Erythroblast (primary cell): Measurements from ENCODE around the gene SAMD4A.

ENCODE experiments used
- DNase-seq, 2 experiments: peaks; one replicate each; lab custom pipeline; 2025; lab: John Stamatoyannopoulos, UW
- GATA1 ChIP-seq: IDR thresholded peaks from 2 replicates; pipeline ENCODE4 v1.6.1; 2011; ENCODE audit warnings: low read depth, mild to moderate bottlenecking, control low read depth, low read length, moderate library complexity
- POLR2A ChIP-seq: IDR thresholded peaks from 2 replicates; pipeline ENCODE4 v1.6.1; 2011; ENCODE audit warnings: mild to moderate bottlenecking, low read length

Gene SAMD4A

GRCh38 chr14:54785778-54786770 is 219.1 kb downstream of the SAMD4A start:
- no peak for TF ChIP-seq POLR2A
- TF ChIP-seq GATA1 = no peak
- DNase-seq = no peak

- TF ChIP-seq POLR2A (no peak), GATA1 (no peak)
- no peak for DNase-seq
These were observed 219.9 kb downstream of the SAMD4A start for GRCh38 chr14:54786838-54787237.

GRCh38 chr14:54787261-54787660 is 220.3 kb downstream of the SAMD4A start:
- TF ChIP-seq POLR2A = no peak
- no peak for TF ChIP-seq GATA1

GRCh38 chr14:54788701-54789100 is 221.8 kb downstream of the SAMD4A start:
- no peak for TF ChIP-seq POLR2A
- TF ChIP-seq GATA1 = no peak
- DNase-seq = no peak

More at GRCh38 chr14:54787261-54787660, 220.3 kb downstream of the SAMD4A start:
- no peak for DNase-seq

- DNase-seq = no peak
- no peak for TF ChIP-seq POLR2A
- no peak for TF ChIP-seq GATA1
These were observed 222.2 kb downstream of the SAMD4A start for GRCh38 chr14:54789166-54789565.

GRCh38 chr14:54789781-54790480 is 223.0 kb downstream of the SAMD4A start:
- no peak for TF ChIP-seq GATA1
- no peak for DNase-seq

GRCh38 chr14:54791001-54791400 is 224.1 kb downstream of the SAMD4A start:
- no peak for TF ChIP-seq POLR2A
- TF ChIP-seq GATA1 = no peak
- DNase-seq = no peak

- TF ChIP-seq POLR2A (no peak), GATA1 (no peak)
- no peak for DNase-seq
These were observed 225.4 kb downstream of the SAMD4A start for GRCh38 chr14:54792288-54792687.

- no peak for DNase-seq
- TF ChIP-seq GATA1 (no peak), POLR2A (no peak)
These were observed 227.2 kb downstream of the SAMD4A start for GRCh38 chr14:54794159-54794558.

- DNase-seq = no peak
- no peak for TF ChIP-seq GATA1
- no peak for TF ChIP-seq POLR2A
These were observed 227.9 kb downstream of the SAMD4A start for GRCh38 chr14:54794796-54795195.

GRCh38 chr14:54796961-54797360 is 230.0 kb downstream of the SAMD4A start:
- no peak for DNase-seq
- no peak for TF ChIP-seq POLR2A
- no peak for TF ChIP-seq GATA1

GRCh38 chr14:54797556-54797955 is 230.6 kb downstream of the SAMD4A start:
- TF ChIP-seq GATA1 (no peak), POLR2A (no peak)
- DNase-seq = no peak

- no peak for DNase-seq
- no peak for TF ChIP-seq GATA1
These were observed 231.1 kb downstream of the SAMD4A start for GRCh38 chr14:54797986-54798385.
